ENCODE results near the gene DIS3L2. TPM values are rescaled to one million over a fixed set of nuclear protein-coding genes. Genes with fewer than 3 reads are reported as not detected.

The DIS3L2 gene
- 10 to 100 TPM; 39.8 to 39.9 TPM for total RNA-seq

GRCh38 chr2:231961349-231962166, at the start of gene DIS3L2:
TSS of gene DIS3L2 (plus strand) at chr2:231961713. CDS start at chr2:232014928, 53,215 bp downstream.
- H3K27me3 Mint-ChIP-seq, result peaks cover 3% of the 10 kb centered on the region
- DNase-seq, result peak; percentile 86
- POLR2A ChIA-PET, result interaction anchor here (0.5 to 1.0 kb wide), 7 partner anchors 12 to 354 kb away, joined by 3 to 5 read pairs (median 3); no protein-coding TSS in a partner anchor
- peak; percentile 96 for ATAC-seq (ENCODE audit: low read depth)
- no peaks in the 10 kb centered on the region for H3K9me3 Mint-ChIP-seq
- peak within 1 kb of the TSS; percentile 96 for H3K27ac Mint-ChIP-seq
- peak within 1 kb of the TSS; percentile 81 for H3K4me3 Mint-ChIP-seq
- peaks cover 4% of the 10 kb centered on the region for H3K36me3 Mint-ChIP-seq
- H3K4me1 Mint-ChIP-seq, result peaks cover 25% of the 10 kb centered on the region

DNA sequence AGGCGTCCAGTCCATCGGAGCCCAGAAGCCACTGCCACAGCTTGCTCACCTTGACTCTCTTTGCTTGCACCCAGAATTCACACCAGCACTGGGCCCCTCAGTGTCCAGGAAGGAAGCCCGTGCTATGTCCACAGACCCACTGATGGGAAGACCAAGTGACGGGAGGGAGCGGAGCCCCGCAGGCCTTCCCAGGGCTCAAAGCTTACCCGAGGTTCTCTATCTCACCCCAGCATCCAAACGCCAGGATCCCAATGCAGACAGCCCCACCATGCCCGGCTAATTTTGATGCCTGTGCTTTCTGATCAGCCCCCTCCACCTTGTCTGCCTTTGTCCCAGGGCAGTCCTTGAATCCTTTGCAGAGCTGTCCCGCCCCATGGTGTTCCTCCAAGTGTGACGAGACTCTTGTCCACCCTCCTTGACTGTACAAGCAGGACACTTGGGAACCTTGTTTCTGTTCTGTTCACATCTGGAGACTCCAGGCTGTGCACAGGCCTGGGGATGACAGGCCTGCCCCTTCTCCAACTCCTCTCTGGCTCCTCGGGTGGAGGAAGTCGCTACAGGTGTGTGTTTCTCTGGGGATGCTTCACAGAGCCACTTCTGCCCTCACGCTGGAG, 47.3 kb upstream of the DIS3L2 start:
- Mint-ChIP-seq H3K9me3 (no peaks in the 10 kb centered on the region), H3K4me1 (peaks cover 19% of the 10 kb centered on the region), H3K27me3 (peaks cover 4% of the 10 kb centered on the region), H3K36me3 (no peaks in the 10 kb centered on the region), H3K4me3 (no peak overlapping the region), H3K27ac (no peak overlapping the region)
- ATAC-seq (ENCODE audit: low read depth) (no peak), DNase-seq (no peak)
- POLR2A ChIA-PET, result no interaction called here

DNA sequence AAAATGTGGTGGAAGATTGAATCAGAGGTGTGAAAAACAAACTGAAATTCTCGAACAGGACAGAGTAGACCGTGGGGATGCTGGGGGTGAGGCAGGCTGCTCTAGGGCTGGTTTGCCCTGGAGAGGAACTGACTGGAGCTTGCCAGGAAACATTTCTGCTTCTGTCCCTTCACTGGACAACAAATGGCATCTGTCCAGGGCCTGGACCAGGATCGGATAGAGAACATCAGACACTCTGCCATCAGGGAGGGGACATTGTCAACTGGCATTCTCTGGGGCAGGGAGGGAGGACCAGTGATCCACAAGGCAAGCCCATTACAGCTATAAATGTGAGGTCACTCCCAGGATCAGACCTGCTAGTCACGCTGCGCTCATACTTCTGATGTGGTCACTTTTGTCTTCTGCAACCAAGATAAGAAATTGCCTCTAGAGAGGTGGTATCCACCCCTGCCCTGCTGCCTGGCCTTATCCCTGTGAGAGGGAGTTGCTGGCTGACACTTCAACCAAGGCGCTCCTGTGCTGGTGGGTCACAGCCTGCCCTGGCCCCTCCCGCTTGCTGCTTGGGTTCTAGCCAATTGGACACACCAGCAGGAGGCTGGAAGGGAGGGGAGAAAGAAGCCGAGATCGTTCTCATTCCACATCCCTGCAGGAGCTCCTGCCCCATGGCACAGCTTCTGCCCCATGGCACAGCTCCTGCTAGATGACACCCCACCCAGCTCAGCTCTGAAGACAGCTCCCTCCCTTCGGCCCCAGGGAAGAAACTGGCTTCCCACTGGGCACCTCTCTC, 44.0 kb upstream of the DIS3L2 start:
- no peaks in the 10 kb centered on the region for H3K36me3 Mint-ChIP-seq
- no peaks in the 10 kb centered on the region for H3K4me1 Mint-ChIP-seq
- H3K4me3 Mint-ChIP-seq, result no peak overlapping the region
- ATAC-seq (ENCODE audit: low read depth), result no peak
- H3K9me3 Mint-ChIP-seq, result no peaks in the 10 kb centered on the region
- peak; percentile 25 for DNase-seq
- peaks cover 4% of the 10 kb centered on the region for H3K27me3 Mint-ChIP-seq
- no peak overlapping the region for H3K27ac Mint-ChIP-seq
- POLR2A ChIA-PET, result interaction anchor here (0.7 kb wide), 1 partner anchor 362 kb away, joined by 3 read pairs; no protein-coding TSS in a partner anchor

DNA sequence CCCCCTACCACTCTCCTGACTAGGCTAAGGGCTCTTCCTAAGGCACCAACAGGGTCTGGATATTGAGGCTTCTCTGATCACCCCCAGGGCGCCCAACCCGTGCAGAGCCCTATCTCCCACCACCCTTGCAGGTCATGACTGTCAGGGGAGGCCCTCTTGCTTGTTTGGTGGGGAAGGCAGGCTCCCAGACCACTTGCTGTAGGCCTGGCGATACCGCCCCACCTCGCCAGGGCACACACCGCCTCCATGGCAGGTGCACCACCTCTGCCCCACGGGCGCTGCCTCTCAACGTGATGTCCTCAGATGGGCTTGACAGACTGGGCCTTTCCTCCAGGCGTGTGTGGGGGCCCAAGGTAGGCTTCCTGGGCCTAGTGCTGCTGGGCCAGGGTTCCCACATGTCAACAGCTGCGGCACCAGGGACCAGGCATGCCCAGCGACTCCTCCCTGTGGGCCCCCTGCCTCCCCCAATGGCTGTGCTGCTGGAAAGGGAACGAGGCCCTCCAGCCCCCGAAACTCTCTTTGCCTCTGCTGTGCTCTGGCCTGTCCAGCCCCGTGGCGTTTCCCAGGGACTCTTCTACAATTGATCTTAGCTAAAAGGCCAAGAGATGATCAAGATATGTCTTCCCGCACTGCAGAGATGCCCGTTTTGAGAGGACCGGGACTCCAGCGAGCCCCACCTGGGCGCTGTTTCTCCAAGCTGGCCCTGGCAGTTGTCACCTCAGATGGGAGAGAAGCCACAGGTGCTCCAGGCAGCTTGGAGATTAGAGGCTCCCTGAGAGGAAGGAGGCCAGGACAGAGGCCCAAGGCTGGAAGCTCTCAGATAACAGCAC, 42.8 kb upstream of the DIS3L2 start:
- ATAC-seq (ENCODE audit: low read depth) (no peak), DNase-seq (no peak)
- no peaks in the 10 kb centered on the region for H3K9me3 Mint-ChIP-seq
- POLR2A ChIA-PET, result no interaction called here
- no peaks in the 10 kb centered on the region for H3K36me3 Mint-ChIP-seq
- no peak overlapping the region for H3K27ac Mint-ChIP-seq
- peaks cover 8% of the 10 kb centered on the region for H3K27me3 Mint-ChIP-seq
- no peaks in the 10 kb centered on the region for H3K4me1 Mint-ChIP-seq
- no peak overlapping the region for H3K4me3 Mint-ChIP-seq

- peaks cover 4% of the 10 kb centered on the region for H3K4me1 Mint-ChIP-seq
- H3K9me3 Mint-ChIP-seq, result no peaks in the 10 kb centered on the region
- no peak for DNase-seq
- no peak for ATAC-seq (ENCODE audit: low read depth)
- no peaks in the 10 kb centered on the region for H3K36me3 Mint-ChIP-seq
- peaks cover 16% of the 10 kb centered on the region for H3K27me3 Mint-ChIP-seq
- H3K4me3 Mint-ChIP-seq, result no peak overlapping the region
- H3K27ac Mint-ChIP-seq, result no peak overlapping the region
- POLR2A ChIA-PET, result no interaction called here
Measured at GRCh38 chr2:231919341-231920035, 42.0 kb upstream of the DIS3L2 start.

GRCh38 chr2:231920366-231920765, 41.1 kb upstream of the DIS3L2 start:
- Mint-ChIP-seq H3K36me3 (no peaks in the 10 kb centered on the region), H3K9me3 (no peaks in the 10 kb centered on the region)

DNA sequence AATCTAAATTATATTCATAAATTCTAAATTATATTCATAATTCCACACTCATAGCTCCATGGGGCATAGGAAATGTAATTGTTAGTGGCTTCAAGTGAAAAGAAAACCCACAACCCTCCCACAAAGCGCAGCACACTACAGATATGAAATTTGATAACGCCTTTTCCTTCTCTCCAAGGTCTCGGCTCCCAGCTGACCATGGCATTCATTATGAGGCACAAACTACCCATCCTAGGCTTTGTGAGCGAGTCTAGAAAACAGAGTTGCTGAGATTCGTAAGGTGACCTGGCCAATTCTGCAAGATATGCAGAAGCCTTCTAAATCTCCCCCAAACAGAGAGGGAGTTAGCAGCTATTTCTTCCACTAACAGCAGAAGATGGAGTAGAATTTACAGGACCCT, 40.7 kb upstream of the DIS3L2 start:
- no peak for ATAC-seq (ENCODE audit: low read depth)
- Mint-ChIP-seq H3K36me3 (no peaks in the 10 kb centered on the region), H3K9me3 (no peaks in the 10 kb centered on the region), H3K27me3 (peaks cover 18% of the 10 kb centered on the region), H3K27ac (no peak overlapping the region), H3K4me1 (peaks cover 5% of the 10 kb centered on the region), H3K4me3 (no peak overlapping the region)
- POLR2A ChIA-PET, result no interaction called here
- no peak for DNase-seq

More at GRCh38 chr2:231920366-231920765, 41.1 kb upstream of the DIS3L2 start:
- peaks cover 5% of the 10 kb centered on the region for H3K4me1 Mint-ChIP-seq
- peaks cover 18% of the 10 kb centered on the region for H3K27me3 Mint-ChIP-seq
- no peak for ATAC-seq (ENCODE audit: low read depth)
- POLR2A ChIA-PET, result no interaction called here
- no peak overlapping the region for H3K4me3 Mint-ChIP-seq
- no peak for DNase-seq
- no peak overlapping the region for H3K27ac Mint-ChIP-seq

DNA sequence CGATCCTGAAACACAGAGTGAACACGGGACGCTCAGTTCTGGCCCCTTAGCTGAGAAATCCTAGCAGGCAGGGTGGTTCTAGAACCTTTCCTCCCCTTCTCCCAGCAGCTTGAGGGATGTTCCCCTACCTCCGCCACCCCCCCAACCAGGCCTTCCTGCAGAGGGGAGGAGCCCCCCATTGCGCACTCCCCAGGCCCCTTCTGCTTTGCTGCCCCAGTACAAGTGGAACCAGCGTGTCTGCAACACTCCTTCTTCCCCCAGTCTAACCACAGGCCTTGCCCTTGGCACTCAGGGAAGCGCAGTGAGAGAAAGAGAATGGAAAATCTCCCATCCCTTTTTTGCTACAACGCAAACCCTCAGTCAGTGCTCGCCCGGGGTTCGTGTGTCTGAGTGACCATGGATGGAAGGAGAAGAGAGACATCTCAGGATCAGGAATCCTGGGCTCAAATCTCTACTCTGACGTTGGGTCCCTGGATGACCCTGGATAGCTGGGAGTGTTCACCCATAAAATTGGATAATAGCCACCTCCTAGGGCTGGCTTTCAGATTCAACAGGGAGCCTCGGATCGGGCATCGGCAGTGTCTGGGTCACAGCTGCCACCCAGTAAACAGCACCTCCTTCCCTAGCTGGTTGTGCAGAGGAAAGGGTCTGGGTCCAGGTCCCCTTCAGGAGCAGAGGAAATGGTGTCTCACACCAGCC, 39.1 kb upstream of the DIS3L2 start:
- Mint-ChIP-seq H3K4me1 (peaks cover 12% of the 10 kb centered on the region), H3K27ac (no peak overlapping the region), H3K36me3 (no peaks in the 10 kb centered on the region), H3K9me3 (no peaks in the 10 kb centered on the region), H3K27me3 (peaks cover 26% of the 10 kb centered on the region), H3K4me3 (no peak overlapping the region)
- POLR2A ChIA-PET, result no interaction called here
- DNase-seq, result peak; percentile 16
- ATAC-seq (ENCODE audit: low read depth), result no peak

GRCh38 chr2:231923010-231923344, 38.5 kb upstream of the DIS3L2 start:
- ATAC-seq (ENCODE audit: low read depth) (no peak), DNase-seq (peak; percentile 17)
- POLR2A ChIA-PET, result no interaction called here
- Mint-ChIP-seq H3K27ac (no peak overlapping the region), H3K36me3 (no peaks in the 10 kb centered on the region), H3K4me3 (no peak overlapping the region), H3K9me3 (no peaks in the 10 kb centered on the region), H3K27me3 (peaks cover 31% of the 10 kb centered on the region), H3K4me1 (peaks cover 13% of the 10 kb centered on the region)

- DNase-seq (peak; percentile 30), ATAC-seq (ENCODE audit: low read depth) (no peak)
- peak overlapping the region; percentile 21 for H3K27ac Mint-ChIP-seq
- peaks cover 39% of the 10 kb centered on the region for H3K27me3 Mint-ChIP-seq
- POLR2A ChIA-PET, result no interaction called here
- peaks cover 13% of the 10 kb centered on the region for H3K4me1 Mint-ChIP-seq
- H3K36me3 Mint-ChIP-seq, result no peaks in the 10 kb centered on the region
- H3K4me3 Mint-ChIP-seq, result peak overlapping the region; percentile 68
- H3K9me3 Mint-ChIP-seq, result no peaks in the 10 kb centered on the region
Measured at GRCh38 chr2:231923951-231924888, 37.3 kb upstream of the DIS3L2 start.

DNA sequence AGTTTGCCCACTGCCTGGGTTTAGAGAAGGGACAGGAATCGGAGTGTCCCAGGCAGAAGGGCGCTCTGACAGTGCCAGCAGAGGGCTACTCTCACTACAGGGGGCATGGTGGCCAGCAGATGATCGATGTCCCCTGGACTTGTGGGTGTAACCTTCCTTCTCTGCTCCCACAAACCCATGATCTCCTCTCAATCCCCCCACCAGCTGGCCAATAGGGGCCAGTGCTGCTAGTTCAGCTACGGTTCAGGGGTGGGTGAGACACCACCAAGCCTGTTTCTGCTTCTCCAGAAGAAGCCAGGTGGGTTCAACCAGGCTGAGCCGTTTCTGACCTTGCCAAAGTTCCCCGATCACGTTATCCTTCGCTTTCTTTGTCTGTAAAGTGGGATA, 36.6 kb upstream of the DIS3L2 start:
- Mint-ChIP-seq H3K27ac (peak overlapping the region; percentile 21), H3K36me3 (no peaks in the 10 kb centered on the region), H3K4me1 (peaks cover 15% of the 10 kb centered on the region), H3K9me3 (no peaks in the 10 kb centered on the region), H3K27me3 (peaks cover 39% of the 10 kb centered on the region), H3K4me3 (peak overlapping the region; percentile 68)
- POLR2A ChIA-PET, result no interaction called here
- no peak for DNase-seq
- ATAC-seq (ENCODE audit: low read depth), result no peak

All from activated naive CD8-positive, alpha-beta T cell treated with anti-CD3 and anti-CD28 coated beads, Interleukin-2, amount 10 ng/mL, durations not matched to agents 7 days and 5 days (primary cell).